ENCODE results near the gene IP6K2. TPM values are rescaled to one million over a fixed set of nuclear protein-coding genes. Genes with fewer than 3 reads are reported as not detected.

Gene IP6K2
- total RNA-seq, 1 donor from 2014 or later, result 212 TPM

- peak overlapping the region; percentile 66 for H3K4me3 Mint-ChIP-seq (ENCODE audit: low read depth)
- no peak for TF ChIP-seq CTCF (IDR thresholded peaks at IDR 0.05; ENCODE audit: unreplicated experiment)
- H3K36me3 Mint-ChIP-seq (ENCODE audit: insufficient read depth), result peaks cover 8% of the 10 kb centered on the region
- H3K9me3 Mint-ChIP-seq (ENCODE audit: low read depth), result no peaks in the 10 kb centered on the region
- peaks cover 3% of the 10 kb centered on the region for H3K27me3 Mint-ChIP-seq
- no peak overlapping the region for H3K27ac Mint-ChIP-seq
- peaks cover 8% of the 10 kb centered on the region for H3K4me1 Mint-ChIP-seq (ENCODE audit: low read depth)
- DNase-seq (ENCODE audit: low spot score, unreplicated experiment), result no peak
These were observed 54.8 kb downstream of the IP6K2 start for GRCh38 chr3:48662145-48662752.

GRCh38 chr3:48661501-48662144, 55.4 kb downstream of the IP6K2 start:
- H3K27me3 Mint-ChIP-seq, result peaks cover 3% of the 10 kb centered on the region
- TF ChIP-seq CTCF (IDR thresholded peaks at IDR 0.05; ENCODE audit: unreplicated experiment), result no peak
- no peaks in the 10 kb centered on the region for H3K9me3 Mint-ChIP-seq (ENCODE audit: low read depth)
- peak overlapping the region; percentile 66 for H3K4me3 Mint-ChIP-seq (ENCODE audit: low read depth)
- DNase-seq (ENCODE audit: low spot score, unreplicated experiment), result peak; percentile 72
- peaks cover 8% of the 10 kb centered on the region for H3K4me1 Mint-ChIP-seq (ENCODE audit: low read depth)
- H3K27ac Mint-ChIP-seq, result peak overlapping the region; percentile 37
- H3K36me3 Mint-ChIP-seq (ENCODE audit: insufficient read depth), result peaks cover 8% of the 10 kb centered on the region

- Mint-ChIP-seq H3K27me3 (peaks cover 3% of the 10 kb centered on the region), H3K36me3 (ENCODE audit: insufficient read depth) (peaks cover 8% of the 10 kb centered on the region), H3K9me3 (ENCODE audit: low read depth) (no peaks in the 10 kb centered on the region), H3K4me3 (ENCODE audit: low read depth) (peak overlapping the region; percentile 29), H3K27ac (no peak overlapping the region), H3K4me1 (ENCODE audit: low read depth) (peaks cover 8% of the 10 kb centered on the region)
- no peak for TF ChIP-seq CTCF (IDR thresholded peaks at IDR 0.05; ENCODE audit: unreplicated experiment)
- DNase-seq (ENCODE audit: low spot score, unreplicated experiment), result no peak
These were observed 56.1 kb downstream of the IP6K2 start for GRCh38 chr3:48660800-48661400.

- Mint-ChIP-seq H3K4me3 (ENCODE audit: low read depth) (peak overlapping the region; percentile 40), H3K36me3 (ENCODE audit: insufficient read depth) (peaks cover 7% of the 10 kb centered on the region), H3K9me3 (ENCODE audit: low read depth) (no peaks in the 10 kb centered on the region), H3K4me1 (ENCODE audit: low read depth) (no peaks in the 10 kb centered on the region), H3K27ac (no peak overlapping the region), H3K27me3 (peaks cover 3% of the 10 kb centered on the region)
- DNase-seq (ENCODE audit: low spot score, unreplicated experiment), result no peak
- TF ChIP-seq CTCF (IDR thresholded peaks at IDR 0.05; ENCODE audit: unreplicated experiment), result no peak
These were observed 60.2 kb downstream of the IP6K2 start for GRCh38 chr3:48656841-48657281.

- peaks cover 7% of the 10 kb centered on the region for H3K36me3 Mint-ChIP-seq (ENCODE audit: insufficient read depth)
- TF ChIP-seq CTCF (IDR thresholded peaks at IDR 0.05; ENCODE audit: unreplicated experiment), result peak; percentile 80
These were observed 60.8 kb downstream of the IP6K2 start for GRCh38 chr3:48656061-48656840.

More at GRCh38 chr3:48656061-48656840, 60.8 kb downstream of the IP6K2 start:
- Mint-ChIP-seq H3K27me3 (peaks cover 3% of the 10 kb centered on the region), H3K9me3 (ENCODE audit: low read depth) (no peaks in the 10 kb centered on the region), H3K4me3 (ENCODE audit: low read depth) (peak overlapping the region; percentile 61), H3K4me1 (ENCODE audit: low read depth) (no peaks in the 10 kb centered on the region), H3K27ac (no peak overlapping the region)
- DNase-seq (ENCODE audit: low spot score, unreplicated experiment), result peak; percentile 78

All from progenitor cell of endocrine pancreas (in vitro differentiated cells).